SK-N-SH treated with all-trans-retinoic acid at 6 μM for 48 hours (cell line): ENCODE measurements around the gene CAPG.

Experiments
- ATAC-seq: fragments of 200-7000 bp; cut with Tn5 transposase; 3 replicates; pipeline ENCODE4 v1.9.1; 2020; ENCODE audit warnings: mild to moderate bottlenecking, moderate library complexity
- ARNTL ChIP-seq: fragments of 450-650 bp; formaldehyde crosslinking; IDR thresholded peaks from 2 replicates; pipeline ENCODE4 v1.5.0; 2020; ENCODE audit warnings: low read depth, mild to moderate bottlenecking, moderate library complexity, borderline replicate concordance
- BACH2 ChIP-seq: fragments of 250-450 bp; sonication (Bioruptor Pico); IDR thresholded peaks from 2 replicates; pipeline ENCODE4 v1.9.0; 2021; ENCODE audit warnings: mild to moderate bottlenecking, borderline replicate concordance
- CSDC2 ChIP-seq: fragments of 250-450 bp; sonication (Bioruptor Pico); IDR thresholded peaks from 2 replicates; pipeline ENCODE4 v1.5.0; 2020; ENCODE audit warnings: mild to moderate bottlenecking, moderate library complexity
- CSRNP3 ChIP-seq: fragments of 250-450 bp; sonication (Bioruptor Pico); IDR thresholded peaks from 2 replicates; pipeline ENCODE4 v1.5.1; 2021; ENCODE audit warnings: mild to moderate bottlenecking, moderate library complexity
- ESRRG ChIP-seq: fragments of 250-450 bp; sonication (Bioruptor Pico); IDR thresholded peaks from 2 replicates; pipeline ENCODE4 v1.6.1; 2021; ENCODE audit warnings: mild to moderate bottlenecking
- GLIS3 ChIP-seq: fragments of 250-450 bp; sonication (Bioruptor Pico); IDR thresholded peaks from 2 replicates; pipeline ENCODE4 v1.5.0; 2020; ENCODE audit warnings: mild to moderate bottlenecking, moderate library complexity
- OSR1 ChIP-seq: fragments of 250-450 bp; sonication (Bioruptor Pico); IDR thresholded peaks from 2 replicates; pipeline ENCODE4 v1.8.0; 2022; ENCODE audit warnings: moderate library complexity, mild to moderate bottlenecking, inconsistent platforms
- PATZ1 ChIP-seq: fragments of 250-450 bp; sonication (Bioruptor Pico); IDR thresholded peaks from 2 replicates; pipeline ENCODE4 v1.8.0; 2020; ENCODE audit warnings: mild to moderate bottlenecking, moderate library complexity, borderline replicate concordance
- POU6F1 ChIP-seq: fragments of 250-450 bp; sonication (Bioruptor Pico); IDR thresholded peaks from 2 replicates; pipeline ENCODE4 v1.8.0; 2021; ENCODE audit warnings: low read depth, mild to moderate bottlenecking, moderate library complexity, borderline replicate concordance
- RARB ChIP-seq: fragments of 250-450 bp; sonication (Bioruptor Pico); IDR thresholded peaks from 2 replicates; pipeline ENCODE4 v1.8.0; 2021; ENCODE audit warnings: mild to moderate bottlenecking, moderate library complexity
- SNAI2 ChIP-seq: fragments of 250-450 bp; sonication (Bioruptor Pico); IDR thresholded peaks from 2 replicates; pipeline ENCODE4 v1.5.0; 2020; ENCODE audit warnings: mild to moderate bottlenecking, moderate library complexity
- TOX ChIP-seq: fragments of 250-450 bp; sonication (Bioruptor Pico); IDR thresholded peaks from 2 replicates; pipeline ENCODE4 v1.8.0; 2021; ENCODE audit warnings: mild to moderate bottlenecking, moderate library complexity, borderline replicate concordance
- ZC3H10 ChIP-seq: fragments of 250-450 bp; sonication (Bioruptor Pico); IDR thresholded peaks from 2 replicates; pipeline ENCODE4 v1.5.1; 2021; ENCODE audit warnings: mild to moderate bottlenecking, moderate library complexity
- ZFP3 ChIP-seq: fragments of 250-450 bp; sonication (Bioruptor Pico); IDR thresholded peaks from 2 replicates; pipeline ENCODE4 v1.5.0; 2020; ENCODE audit warnings: mild to moderate bottlenecking, moderate library complexity
- ZFP30 ChIP-seq: fragments of 450-650 bp; formaldehyde crosslinking; IDR thresholded peaks from 2 replicates; pipeline ENCODE4 v1.5.0; 2022; ENCODE audit warnings: mild to moderate bottlenecking, moderate library complexity
- ZNF565 ChIP-seq: fragments of 450-650 bp; formaldehyde crosslinking; conservative IDR thresholded peaks from 2 replicates; pipeline ENCODE4 v1.5.0; 2020; ENCODE audit warnings: low read depth, mild to moderate bottlenecking, moderate library complexity
- ZNF70 ChIP-seq: fragments of 450-650 bp; formaldehyde crosslinking; IDR thresholded peaks from 2 replicates; pipeline ENCODE4 v1.5.0; 2020; ENCODE audit warnings: mild to moderate bottlenecking, moderate library complexity
- ZNF8 ChIP-seq: fragments of 450-650 bp; formaldehyde crosslinking; IDR thresholded peaks from 2 replicates; pipeline ENCODE4 v1.5.0; 2020; ENCODE audit warnings: mild to moderate bottlenecking, moderate library complexity

Gene CAPG

GRCh38 chr2:85413592-85414420 is 3.6 kb upstream of the CAPG start:
- ATAC-seq, result no peak
- TF ChIP-seq ZC3H10 (CRISPR knock-in tag) (no peak), ZNF8 (CRISPR knock-in tag) (no peak), TOX (CRISPR knock-in tag) (no peak), OSR1 (CRISPR knock-in tag) (no peak), GLIS3 (no peak), PATZ1 (CRISPR knock-in tag) (no peak), POU6F1 (no peak), RARB (no peak)

GRCh38 chr2:85411405-85411748 is 1.2 kb upstream of the CAPG start:
- no peak for ATAC-seq
- TF ChIP-seq PATZ1 (CRISPR knock-in tag) (no peak), ESRRG (CRISPR knock-in tag) (no peak), CSRNP3 (CRISPR knock-in tag) (no peak), BACH2 (CRISPR knock-in tag) (no peak), ZFP3 (no peak), ARNTL (no peak), TOX (CRISPR knock-in tag) (no peak)
- TF ChIP-seq, all 23 proteins: peak for 0

GRCh38 chr2:85410584-85411404 is 628 bp upstream of the CAPG start:
- no peak for ATAC-seq
- no peak for TF ChIP-seq BACH2 (CRISPR knock-in tag)
- TF ChIP-seq RARB, result no peak
- no peak for TF ChIP-seq ZFP30
- no peak for TF ChIP-seq CSRNP3 (CRISPR knock-in tag)
- no peak for TF ChIP-seq OSR1 (CRISPR knock-in tag)
- no peak for TF ChIP-seq ZNF565 (CRISPR knock-in tag)
- TF ChIP-seq CSDC2 (CRISPR knock-in tag), result no peak
- TF ChIP-seq, all 23 proteins: peak for 0

GRCh38 chr2:85405201-85406059 is 4.7 kb downstream of the CAPG start:
- peak; percentile 73 for ATAC-seq
- TF ChIP-seq ZNF70 (CRISPR knock-in tag) (peak; percentile 62; the same call in 1 of the 2 replicates), SNAI2 (CRISPR knock-in tag) (no peak)
